WI38 (cell line): ENCODE measurements around the gene CD3E.

ENCODE experiments used
- H3K4me3 ChIP-seq: 2 replicates; pipeline ENCODE4 v1.5.1; 2011; ENCODE audit warnings: low read depth, mild to moderate bottlenecking, control low read depth, low read length
- TF ChIP-seq, protein P1 (sequence below): IDR thresholded peaks from 2 replicates; pipeline ENCODE4 v1.5.1; 2012; ENCODE audit warnings: low read depth, mild to moderate bottlenecking, control low read depth, low read length

CD3E gene

DNA sequence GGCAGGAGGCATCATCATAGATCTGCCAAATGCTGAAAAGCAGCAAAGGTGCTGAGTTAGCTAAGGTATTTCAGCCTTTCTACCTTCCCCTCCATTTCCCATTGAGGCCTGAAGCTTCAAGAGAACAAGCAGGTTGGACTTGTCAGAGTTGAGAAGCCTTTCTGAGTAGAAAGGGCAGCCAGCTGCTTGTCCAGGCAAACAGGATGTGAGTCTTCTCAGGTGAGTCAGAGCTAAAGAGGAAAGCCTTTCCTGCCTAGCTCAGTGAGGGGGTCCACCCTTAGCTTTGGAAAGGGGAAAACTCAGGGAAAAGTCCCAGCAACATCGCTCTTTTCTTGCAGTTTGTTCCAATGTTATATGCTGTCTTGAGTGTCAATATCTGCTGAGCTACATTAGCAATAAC is 27.2 kb upstream of the CD3E start:
- TF ChIP-seq, protein P1, sequence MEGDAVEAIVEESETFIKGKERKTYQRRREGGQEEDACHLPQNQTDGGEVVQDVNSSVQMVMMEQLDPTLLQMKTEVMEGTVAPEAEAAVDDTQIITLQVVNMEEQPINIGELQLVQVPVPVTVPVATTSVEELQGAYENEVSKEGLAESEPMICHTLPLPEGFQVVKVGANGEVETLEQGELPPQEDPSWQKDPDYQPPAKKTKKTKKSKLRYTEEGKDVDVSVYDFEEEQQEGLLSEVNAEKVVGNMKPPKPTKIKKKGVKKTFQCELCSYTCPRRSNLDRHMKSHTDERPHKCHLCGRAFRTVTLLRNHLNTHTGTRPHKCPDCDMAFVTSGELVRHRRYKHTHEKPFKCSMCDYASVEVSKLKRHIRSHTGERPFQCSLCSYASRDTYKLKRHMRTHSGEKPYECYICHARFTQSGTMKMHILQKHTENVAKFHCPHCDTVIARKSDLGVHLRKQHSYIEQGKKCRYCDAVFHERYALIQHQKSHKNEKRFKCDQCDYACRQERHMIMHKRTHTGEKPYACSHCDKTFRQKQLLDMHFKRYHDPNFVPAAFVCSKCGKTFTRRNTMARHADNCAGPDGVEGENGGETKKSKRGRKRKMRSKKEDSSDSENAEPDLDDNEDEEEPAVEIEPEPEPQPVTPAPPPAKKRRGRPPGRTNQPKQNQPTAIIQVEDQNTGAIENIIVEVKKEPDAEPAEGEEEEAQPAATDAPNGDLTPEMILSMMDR: no peak
- no peak overlapping the region for H3K4me3 ChIP-seq

DNA sequence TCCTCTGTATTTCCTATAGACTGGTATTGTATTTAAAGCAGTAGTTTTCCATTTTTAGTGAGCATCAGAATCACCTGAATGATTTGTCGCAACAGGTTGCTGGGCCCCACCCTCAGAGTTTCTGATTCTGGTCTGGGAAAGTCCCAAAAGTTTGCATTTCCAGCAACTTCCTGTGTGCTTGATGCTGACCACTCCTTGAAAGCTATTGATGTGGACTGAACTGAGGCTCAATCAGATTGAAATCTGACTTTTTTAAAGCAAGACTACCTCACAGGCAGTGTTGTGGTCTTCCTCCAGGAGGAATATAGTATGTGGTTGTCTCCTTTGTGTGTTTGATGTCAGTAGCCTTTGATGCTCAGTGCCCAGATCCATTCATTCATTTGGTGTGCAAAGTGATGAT is 23.2 kb upstream of the CD3E start:
- TF ChIP-seq, protein P1: no peak

DNA sequence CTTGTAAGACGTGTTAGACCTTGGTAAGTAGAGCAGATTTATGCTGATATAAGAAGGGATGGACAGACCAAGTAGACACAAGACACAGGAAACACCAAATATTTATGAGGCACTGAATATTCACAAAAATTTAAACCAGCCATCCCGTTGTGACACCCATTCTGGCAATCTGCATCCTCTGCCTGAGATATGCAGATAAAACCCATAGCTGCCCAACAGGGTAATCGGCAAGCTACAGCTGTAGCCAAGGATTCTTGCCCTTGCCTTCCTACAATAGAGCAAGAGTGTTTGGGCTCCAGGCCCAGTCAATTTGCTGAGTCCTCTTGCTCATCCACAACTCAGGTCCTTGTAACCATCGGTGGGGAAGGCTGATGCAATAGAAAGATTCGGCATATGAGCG is 21.9 kb upstream of the CD3E start:
- TF ChIP-seq, protein P1: no peak
- no peak overlapping the region for H3K4me3 ChIP-seq

More for the DNA sequence above, 23.2 kb upstream of the CD3E start:
- no peak overlapping the region for H3K4me3 ChIP-seq

DNA sequence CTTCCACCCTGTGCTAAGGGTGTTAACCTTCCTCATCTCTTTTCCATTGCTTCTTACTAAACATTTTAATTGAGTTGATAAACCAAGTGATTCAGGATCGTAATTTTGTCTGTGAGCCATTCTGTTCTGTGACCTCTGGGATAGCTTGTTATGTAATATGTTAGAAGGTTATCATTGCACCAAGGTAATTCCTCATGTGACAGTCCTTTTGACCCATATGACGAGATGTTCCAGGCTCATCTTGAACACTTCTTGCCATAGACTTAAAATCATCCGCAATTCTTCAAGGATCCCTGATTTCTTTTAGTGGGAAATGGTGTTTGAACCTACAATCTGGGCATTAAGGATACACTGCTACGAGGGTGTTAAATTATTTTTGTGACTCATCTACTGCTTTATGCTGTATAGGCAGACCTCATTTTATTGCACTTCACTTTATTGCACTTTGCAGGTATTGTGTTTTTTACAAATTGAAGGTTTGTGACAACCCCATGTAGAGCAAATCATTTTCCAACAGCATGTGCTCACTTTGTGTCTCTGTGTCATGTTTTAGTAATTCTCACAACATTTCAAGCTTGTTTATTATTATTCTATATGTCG is 21.4 kb upstream of the CD3E start:
- TF ChIP-seq, protein P1: no peak
- no peak overlapping the region for H3K4me3 ChIP-seq

DNA sequence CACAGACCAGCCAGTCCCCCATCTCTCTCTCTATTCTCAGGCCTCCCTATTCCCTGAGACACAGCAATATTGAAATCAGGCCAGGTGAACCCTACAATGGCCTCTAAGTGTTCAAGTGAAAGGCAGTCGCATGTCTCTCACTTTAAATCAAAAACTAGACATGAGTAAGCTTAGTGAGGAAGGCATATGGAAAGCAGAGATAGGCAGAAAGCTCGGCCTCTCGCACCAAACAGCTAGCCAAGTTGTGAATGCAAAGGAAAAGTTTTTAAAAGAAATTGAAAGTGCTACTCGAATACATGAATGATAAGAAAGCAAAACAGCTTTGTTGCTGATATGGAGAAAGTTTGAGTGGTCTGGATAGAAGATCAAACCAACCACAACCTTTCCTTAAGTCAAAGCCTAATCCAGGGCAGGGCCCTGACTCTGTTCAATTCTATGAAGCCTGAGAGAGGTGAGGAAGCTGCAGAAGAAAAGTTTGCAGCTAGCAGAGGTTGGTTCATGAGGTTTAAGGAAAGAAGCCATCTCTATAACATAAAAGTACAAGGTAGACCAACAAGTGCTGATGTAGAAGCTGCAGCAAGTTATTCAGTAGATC is 20.7 kb upstream of the CD3E start:
- TF ChIP-seq, protein P1: no peak
- H3K4me3 ChIP-seq: no peak overlapping the region

DNA sequence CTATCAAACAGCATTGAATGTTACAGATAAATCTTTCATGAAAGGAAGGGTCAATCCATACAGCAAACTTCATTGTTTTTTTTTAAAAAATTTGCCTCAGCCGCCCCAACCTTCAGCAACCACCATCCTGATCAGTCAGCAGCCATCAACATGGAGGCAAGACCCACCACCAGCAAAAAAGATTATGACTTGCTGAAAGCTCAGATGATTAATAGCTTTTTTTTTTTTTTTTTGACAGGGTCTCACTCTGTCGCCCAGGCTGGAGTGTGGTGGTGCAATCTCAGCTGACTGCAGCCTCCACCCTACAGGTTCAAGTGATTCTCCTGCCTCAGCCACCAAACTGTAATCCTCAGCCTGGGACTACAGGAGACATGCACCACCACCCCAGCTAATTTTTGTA is 18.0 kb upstream of the CD3E start:
- TF ChIP-seq, protein P1: no peak
- no peak overlapping the region for H3K4me3 ChIP-seq

DNA sequence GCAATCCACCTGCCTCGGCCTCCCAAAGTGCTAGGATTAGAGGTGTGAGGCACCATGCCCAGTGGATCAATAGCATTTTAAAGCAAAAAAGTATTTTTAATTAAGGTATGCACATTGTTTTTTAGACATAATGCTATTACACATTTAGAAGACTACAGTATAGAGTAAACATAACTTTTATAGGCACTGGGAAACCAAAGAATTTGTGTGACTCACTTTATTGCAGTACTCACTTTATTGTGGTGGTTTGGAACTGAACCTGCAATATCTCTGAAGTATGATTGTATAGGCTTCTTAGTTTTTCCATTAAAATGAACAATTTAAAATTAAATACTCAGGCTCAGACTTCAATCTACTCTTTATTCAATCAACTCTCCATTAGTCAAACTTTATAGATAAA is 17.5 kb upstream of the CD3E start:
- H3K4me3 ChIP-seq: no peak overlapping the region
- TF ChIP-seq, protein P1: no peak
